WTC11 (cell line): ENCODE data around the gene BHLHE23. TPM values are rescaled to one million over a fixed set of nuclear protein-coding genes. Genes with fewer than 3 reads are reported as not detected.

Source experiments
- ATAC-seq: fragments of 200-7000 bp; cut with Tn5 transposase; 2 replicates; pipeline ENCODE4 v1.10.0; 2021; ENCODE audit warnings: mild to moderate bottlenecking, moderate library complexity
- CTCF ChIA-PET: fragments of 300-600 bp; sonication (Branson Sonifier 250); formaldehyde crosslinking; loops from one replicate; lab custom pipeline; 2021; ENCODE audit warnings: antibody characterized with exemption; lab: Charles Lee
- POLR2A ChIA-PET: fragments of 350-600 bp; sonication (Branson Sonifier 250); formaldehyde crosslinking; loops from one replicate; lab custom pipeline; 2021; ENCODE audit warnings: antibody characterized with exemption; lab: Charles Lee
- DNase-seq: peaks from one replicate; pipeline ENCODE4 v3.0.0; 2021; ENCODE audit warnings: low spot score
- H3K27ac Mint-ChIP-seq: 2 replicates; pipeline ENCODE4 v1.8.0; 2021; ENCODE audit warnings: mixed read lengths
- H3K27me3 Mint-ChIP-seq: 2 replicates; pipeline ENCODE4 v1.8.0; 2021; ENCODE audit warnings: low read depth, mild to moderate bottlenecking, moderate library complexity, mixed read lengths
- H3K36me3 Mint-ChIP-seq: 2 replicates; pipeline ENCODE4 v1.8.0; 2021; ENCODE audit warnings: mixed read lengths
- H3K4me1 Mint-ChIP-seq: 2 replicates; pipeline ENCODE4 v1.8.0; 2022; ENCODE audit warnings: mixed read lengths
- H3K4me3 Mint-ChIP-seq: 2 replicates; pipeline ENCODE4 v1.8.0; 2021; ENCODE audit warnings: mild to moderate bottlenecking, moderate library complexity, mixed read lengths
- H3K9me3 Mint-ChIP-seq: 2 replicates; pipeline ENCODE4 v1.8.0; 2021; ENCODE audit warnings: mixed read lengths
- AFF4 ChIP-seq: sonication (generic); formaldehyde crosslinking; IDR thresholded peaks from 2 replicates; pipeline ENCODE4 v1.8.1; 2023; ENCODE audit warnings: mild to moderate bottlenecking, missing genetic modification reagents, borderline replicate concordance
- ATF2 ChIP-seq: sonication (generic); formaldehyde crosslinking; IDR thresholded peaks from 2 replicates; pipeline ENCODE4 v1.8.1; 2022; ENCODE audit warnings: low read depth, missing genetic modification reagents, borderline replicate concordance
- CREB1 ChIP-seq: sonication (generic); formaldehyde crosslinking; IDR thresholded peaks from 2 replicates; pipeline ENCODE4 v1.8.0; 2023; ENCODE audit warnings: mild to moderate bottlenecking, missing genetic modification reagents
- ERG ChIP-seq: fragments of 250-450 bp; sonication (Bioruptor Pico); IDR thresholded peaks from 2 replicates; pipeline ENCODE4 v1.8.0; 2021; ENCODE audit warnings: mild to moderate bottlenecking
- FOXJ3 ChIP-seq: sonication (generic); formaldehyde crosslinking; IDR thresholded peaks from 2 replicates; pipeline ENCODE4 v1.9.0; 2021; ENCODE audit warnings: missing genetic modification reagents, mild to moderate bottlenecking, borderline replicate concordance
- FOXP1 ChIP-seq: sonication (generic); formaldehyde crosslinking; IDR thresholded peaks from 2 replicates; pipeline ENCODE4 v1.8.0; 2022; ENCODE audit warnings: missing genetic modification reagents, mild to moderate bottlenecking, moderate library complexity, borderline replicate concordance
- GABPB1 ChIP-seq: sonication (generic); formaldehyde crosslinking; IDR thresholded peaks from 2 replicates; pipeline ENCODE4 v1.8.1; 2023; ENCODE audit warnings: mild to moderate bottlenecking, missing genetic modification reagents
- JAZF1 ChIP-seq: fragments of 250-450 bp; sonication (Bioruptor Pico); IDR thresholded peaks from 2 replicates; pipeline ENCODE4 v1.9.0; 2021; ENCODE audit warnings: moderate library complexity, mild to moderate bottlenecking, inconsistent platforms
- KAT7 ChIP-seq: sonication (generic); formaldehyde crosslinking; IDR thresholded peaks from 2 replicates; pipeline ENCODE4 v1.8.1; 2023; ENCODE audit warnings: missing genetic modification reagents, mild to moderate bottlenecking, borderline replicate concordance
- MLX ChIP-seq: sonication (generic); formaldehyde crosslinking; IDR thresholded peaks from 2 replicates; pipeline ENCODE4 v1.8.1; 2023; ENCODE audit warnings: mild to moderate bottlenecking, missing genetic modification reagents, moderate library complexity
- MYBL2 ChIP-seq: sonication (generic); formaldehyde crosslinking; IDR thresholded peaks from 2 replicates; pipeline ENCODE4 v1.8.1; 2023; ENCODE audit warnings: mild to moderate bottlenecking, moderate library complexity, missing genetic modification reagents
- NFATC4 ChIP-seq: fragments of 250-450 bp; sonication (Bioruptor Pico); IDR thresholded peaks from 2 replicates; pipeline ENCODE4 v1.9.0; 2021; ENCODE audit warnings: mild to moderate bottlenecking
- NR2C2 ChIP-seq: sonication (generic); formaldehyde crosslinking; IDR thresholded peaks from 2 replicates; pipeline ENCODE4 v1.8.0; 2022; ENCODE audit warnings: mild to moderate bottlenecking, missing genetic modification reagents
- RELA ChIP-seq: sonication (generic); formaldehyde crosslinking; IDR thresholded peaks from 2 replicates; pipeline ENCODE4 v1.8.1; 2022; ENCODE audit warnings: missing genetic modification reagents, mild to moderate bottlenecking, borderline replicate concordance
- RORB ChIP-seq: fragments of 250-450 bp; sonication (Bioruptor Pico); IDR thresholded peaks from 2 replicates; pipeline ENCODE4 v1.9.0; 2021; ENCODE audit warnings: mild to moderate bottlenecking
- SMAD3 ChIP-seq: sonication (generic); formaldehyde crosslinking; IDR thresholded peaks from 2 replicates; pipeline ENCODE4 v1.8.0; 2022; ENCODE audit warnings: missing genetic modification reagents, mild to moderate bottlenecking, borderline replicate concordance
- STAT6 ChIP-seq: sonication (generic); formaldehyde crosslinking; conservative IDR thresholded peaks from 2 replicates; pipeline ENCODE4 v1.8.1; 2023; ENCODE audit warnings: mild to moderate bottlenecking, low read depth, missing genetic modification reagents, moderate library complexity
- TEAD4 ChIP-seq: sonication (generic); formaldehyde crosslinking; IDR thresholded peaks from 2 replicates; pipeline ENCODE4 v1.8.0; 2022; ENCODE audit warnings: mild to moderate bottlenecking, missing genetic modification reagents
- USF2 ChIP-seq: sonication (generic); formaldehyde crosslinking; IDR thresholded peaks from 2 replicates; pipeline ENCODE4 v1.8.1; 2023; ENCODE audit warnings: mild to moderate bottlenecking, missing genetic modification reagents, moderate library complexity
- ZBTB21 ChIP-seq: sonication (generic); formaldehyde crosslinking; IDR thresholded peaks from 2 replicates; pipeline ENCODE4 v1.8.1; 2023; ENCODE audit warnings: mild to moderate bottlenecking, missing genetic modification reagents, borderline replicate concordance
- ZNF219 ChIP-seq: sonication (generic); formaldehyde crosslinking; IDR thresholded peaks from 2 replicates; pipeline ENCODE4 v1.8.0; 2023; ENCODE audit warnings: missing genetic modification reagents, mild to moderate bottlenecking, borderline replicate concordance
- ZNF263 ChIP-seq: sonication (generic); formaldehyde crosslinking; IDR thresholded peaks from 2 replicates; pipeline ENCODE4 v1.8.1; 2022; ENCODE audit warnings: low read depth, mild to moderate bottlenecking, moderate library complexity, missing genetic modification reagents
- ZNF416 ChIP-seq: fragments of 250-450 bp; sonication (Bioruptor Pico); IDR thresholded peaks from 2 replicates; pipeline ENCODE4 v1.9.0; 2021; ENCODE audit warnings: mild to moderate bottlenecking, inconsistent platforms
- ZNF423 ChIP-seq: fragments of 250-450 bp; sonication (Bioruptor Pico); IDR thresholded peaks from 2 replicates; pipeline ENCODE4 v2.1.2; 2022; ENCODE audit warnings: mild to moderate bottlenecking, moderate library complexity
- total RNA-seq: library from RNA; stranded (reverse); gene quantifications from 3 replicates; pipeline ENCODE4 v1.2.3, GENCODE V29; 2021

The BHLHE23 gene
- total RNA-seq, 1 experiment from 2014 or later, result 1.3 TPM

- no peak for ATAC-seq
- no peak for TF ChIP-seq NFATC4 (CRISPR knock-in tag)
- TF ChIP-seq SMAD3 (CRISPR knock-in tag), result no peak
- TF ChIP-seq STAT6, result no peak
- no peak for TF ChIP-seq ERG (CRISPR knock-in tag)
- no peak for TF ChIP-seq CREB1 (CRISPR knock-in tag)
- TF ChIP-seq NR2C2, result no peak
- TF ChIP-seq GABPB1 (CRISPR knock-in tag), result no peak
- TF ChIP-seq ZNF263 (CRISPR knock-in tag), result no peak
- TF ChIP-seq MLX, result no peak
- no peak for TF ChIP-seq JAZF1
- no peak for TF ChIP-seq USF2 (CRISPR knock-in tag)
- no peak for TF ChIP-seq KAT7
- no peak for TF ChIP-seq TEAD4 (CRISPR knock-in tag)
- no peak for TF ChIP-seq ZBTB21 (CRISPR knock-in tag)
- TF ChIP-seq RORB (CRISPR knock-in tag), result no peak
- TF ChIP-seq ATF2, result no peak
- no peak for TF ChIP-seq ZNF219 (CRISPR knock-in tag)
- POLR2A ChIA-PET, result no interaction called here
- CTCF ChIA-PET, result interaction anchor here (0.6 to 1.4 kb wide), 5 partner anchors 121 to 273 kb away, joined by 3 to 8 read pairs (median 3); no protein-coding TSS in a partner anchor
- Mint-ChIP-seq H3K36me3 (0 out of 2 replicates have a peak, but pooled peaks cover 6% of the 10 kb centered on the region), H3K27ac (no peak overlapping the region), H3K4me3 (no peak overlapping the region), H3K27me3 (peaks cover 9% of the 10 kb centered on the region), H3K9me3 (peaks cover 14% of the 10 kb centered on the region), H3K4me1 (no peaks in the 10 kb centered on the region)
- no peak for DNase-seq
Measured at GRCh38 chr20:63051911-63052310, 45.1 kb upstream of the BHLHE23 start.

- DNase-seq, result no peak
- no peak for ATAC-seq
- peaks cover 9% of the 10 kb centered on the region for H3K27me3 Mint-ChIP-seq
- H3K36me3 Mint-ChIP-seq, result 0 out of 2 replicates have a peak, but pooled peaks cover 6% of the 10 kb centered on the region
- H3K9me3 Mint-ChIP-seq, result peaks cover 14% of the 10 kb centered on the region
- H3K4me1 Mint-ChIP-seq, result no peaks in the 10 kb centered on the region
- no peak overlapping the region for H3K27ac Mint-ChIP-seq
- ChIA-PET CTCF (interaction anchor here (0.6 to 1.4 kb wide), 2 partner anchors 179 to 272 kb away, joined by 3 to 8 read pairs; no protein-coding TSS in a partner anchor), POLR2A (no interaction called here)
- H3K4me3 Mint-ChIP-seq, result no peak overlapping the region
- TF ChIP-seq FOXJ3 (CRISPR knock-in tag) (no peak), RELA (CRISPR knock-in tag) (no peak), FOXP1 (CRISPR knock-in tag) (no peak), AFF4 (no peak), TEAD4 (CRISPR knock-in tag) (no peak), ZNF423 (CRISPR knock-in tag) (no peak), ZNF416 (no peak), MYBL2 (CRISPR knock-in tag) (no peak)
Measured at GRCh38 chr20:63051186-63051860, 44.6 kb upstream of the BHLHE23 start.
